ENCODE data around the gene HYCC1.

GRCh38 chr7:23043441-23043840 lies 29.5 kb upstream of the HYCC1 start:
- no peak for TF ChIP-seq CTCF (IDR thresholded peaks at IDR 0.05 in 4 of 5, conservative IDR thresholded peaks at IDR 0.05 in 1 of 5)
- TF ChIP-seq POLR2A (IDR thresholded peaks at IDR 0.05): no peak

All from gastrocnemius medialis (tissue), 4 donors.